ENCODE results near the gene CDCA4.

The CDCA4 gene

DNA sequence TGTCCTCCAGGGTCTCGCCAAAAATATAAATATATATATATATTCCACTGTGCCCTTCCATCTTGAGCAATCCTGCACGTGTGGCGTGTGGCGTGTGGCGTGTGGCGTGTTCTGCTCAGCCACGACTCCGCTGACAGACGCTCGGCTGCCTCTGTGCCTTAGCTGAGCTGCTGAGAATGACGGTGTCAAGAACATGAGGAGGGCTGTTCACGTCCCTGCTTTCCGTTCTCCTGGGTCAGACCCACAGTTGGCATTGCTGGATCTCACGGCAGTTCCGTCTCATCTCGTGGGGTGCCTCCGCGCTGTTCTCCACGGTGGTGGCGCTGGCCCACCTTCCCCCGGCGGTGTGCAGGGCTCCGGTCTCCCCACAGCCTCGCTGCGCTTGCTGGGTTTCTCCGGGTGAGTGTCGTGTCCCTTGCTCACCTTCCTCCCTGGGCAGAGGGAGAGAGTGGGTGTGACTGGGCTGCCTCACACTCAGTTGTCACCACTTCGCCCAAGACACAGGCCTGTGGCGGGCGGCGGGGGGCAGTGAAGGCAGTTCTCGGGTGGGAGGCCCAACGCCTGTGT, 34.9 kb upstream of the CDCA4 start:
- Histone ChIP-seq H3K27ac (ENCODE audit: low read length) (no peak overlapping the region), H3K36me3 (ENCODE audit: control insufficient read depth in 1 of 2, insufficient read depth in 2 of 2, low read length in 2 of 2) (no peaks in the 10 kb centered on the region), H3K9me3 (ENCODE audit: control insufficient read depth in 1 of 2, low read length in 2 of 2) (no peaks in the 10 kb centered on the region), H3K27me3 (ENCODE audit: low read depth, low read length) (no peaks in the 10 kb centered on the region), H3K4me3 (ENCODE audit: low read depth in 1 of 2, low read length in 2 of 2) (no peak overlapping the region), H3K4me1 (ENCODE audit: control insufficient read depth in 1 of 2, insufficient read depth in 2 of 2, low read length in 2 of 2) (peaks cover 0 to 17% of the 10 kb centered on the region in 2 donors)

DNA sequence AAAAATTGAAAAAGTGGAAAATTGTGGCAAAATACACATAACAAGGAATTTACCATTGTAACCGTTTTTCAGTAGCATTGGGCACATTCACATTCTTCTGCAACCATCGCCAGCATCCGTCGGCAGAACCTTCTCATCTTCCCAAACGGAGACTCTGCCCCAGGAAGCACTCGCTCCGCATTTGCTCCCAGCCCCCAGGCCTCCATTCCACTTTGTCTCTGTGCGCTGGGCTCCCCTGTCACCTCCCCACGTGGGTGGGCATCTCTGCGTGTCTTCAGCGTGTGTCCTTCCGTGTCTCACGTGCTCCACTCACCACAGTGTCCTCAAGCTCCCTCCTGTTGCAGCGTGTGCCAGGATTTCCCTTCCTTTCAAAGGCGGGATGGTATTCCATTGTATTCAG, 34.5 kb upstream of the CDCA4 start:
- peaks cover 0 to 12% of the 10 kb centered on the region in 2 donors for H3K4me1 ChIP-seq (ENCODE audit: control insufficient read depth in 1 of 2, insufficient read depth in 2 of 2, low read length in 2 of 2)
- no peaks in the 10 kb centered on the region for H3K9me3 ChIP-seq (ENCODE audit: control insufficient read depth in 1 of 2, low read length in 2 of 2)
- H3K36me3 ChIP-seq (ENCODE audit: control insufficient read depth in 1 of 2, insufficient read depth in 2 of 2, low read length in 2 of 2) = no peaks in the 10 kb centered on the region
- H3K27me3 ChIP-seq (ENCODE audit: low read depth, low read length) = no peaks in the 10 kb centered on the region
- H3K27ac ChIP-seq (ENCODE audit: low read length) = no peak overlapping the region
- no peak overlapping the region for H3K4me3 ChIP-seq (ENCODE audit: low read depth in 1 of 2, low read length in 2 of 2)

DNA sequence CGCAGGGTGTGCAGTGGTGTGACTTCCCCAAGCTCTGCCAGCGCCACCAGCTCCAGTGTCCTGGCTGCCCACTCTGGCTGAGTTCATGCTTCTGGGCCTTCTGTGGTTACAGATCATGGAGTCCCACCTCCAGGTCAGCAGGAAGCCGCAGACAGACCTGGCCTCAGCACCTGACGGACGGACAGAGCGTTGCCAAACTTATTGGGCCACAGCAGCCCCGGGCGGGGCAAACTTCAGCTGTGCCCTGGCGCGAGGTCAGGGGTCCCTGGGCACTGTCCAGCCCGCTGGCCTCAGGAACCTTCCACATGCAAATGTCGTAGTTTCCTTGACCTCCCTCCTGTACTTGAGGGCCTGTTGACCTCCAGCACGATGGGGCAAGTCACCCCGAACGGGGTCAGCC, 33.1 kb upstream of the CDCA4 start:
- no peaks in the 10 kb centered on the region for H3K27me3 ChIP-seq (ENCODE audit: low read depth, low read length)
- no peaks in the 10 kb centered on the region for H3K36me3 ChIP-seq (ENCODE audit: control insufficient read depth in 1 of 2, insufficient read depth in 2 of 2, low read length in 2 of 2)
- H3K27ac ChIP-seq (ENCODE audit: low read length) = no peak overlapping the region
- H3K4me3 ChIP-seq (ENCODE audit: low read depth in 1 of 2, low read length in 2 of 2) = no peak overlapping the region
- no peaks in the 10 kb centered on the region for H3K9me3 ChIP-seq (ENCODE audit: control insufficient read depth in 1 of 2, low read length in 2 of 2)
- peaks cover 0 to 5% of the 10 kb centered on the region in 2 donors for H3K4me1 ChIP-seq (ENCODE audit: control insufficient read depth in 1 of 2, insufficient read depth in 2 of 2, low read length in 2 of 2)

DNA sequence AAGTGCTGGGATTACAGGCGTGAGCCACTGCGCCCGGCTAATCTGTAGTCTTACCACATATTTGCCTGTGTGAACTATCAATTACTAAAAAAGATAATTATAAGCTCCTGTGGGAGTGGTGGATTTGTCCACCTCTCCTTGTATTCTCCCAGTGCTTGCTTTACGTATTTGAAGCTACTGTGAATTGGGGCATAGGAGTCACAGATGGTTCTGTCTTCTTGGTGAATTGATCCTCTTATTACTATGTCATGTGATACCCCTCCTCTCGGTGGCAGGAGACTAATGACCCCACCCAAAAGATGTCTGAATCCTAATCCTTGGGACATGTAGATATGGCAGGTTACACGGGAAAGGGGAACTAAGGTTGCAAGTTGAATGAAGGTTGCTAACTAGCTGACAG, 32.5 kb upstream of the CDCA4 start:
- H3K27me3 ChIP-seq (ENCODE audit: low read depth, low read length) = no peaks in the 10 kb centered on the region
- no peak overlapping the region for H3K4me3 ChIP-seq (ENCODE audit: low read depth in 1 of 2, low read length in 2 of 2)
- H3K4me1 ChIP-seq (ENCODE audit: control insufficient read depth in 1 of 2, insufficient read depth in 2 of 2, low read length in 2 of 2) = no peaks in the 10 kb centered on the region
- H3K36me3 ChIP-seq (ENCODE audit: control insufficient read depth in 1 of 2, insufficient read depth in 2 of 2, low read length in 2 of 2) = no peaks in the 10 kb centered on the region
- H3K9me3 ChIP-seq (ENCODE audit: control insufficient read depth in 1 of 2, low read length in 2 of 2) = no peaks in the 10 kb centered on the region
- no peak overlapping the region for H3K27ac ChIP-seq (ENCODE audit: low read length)

DNA sequence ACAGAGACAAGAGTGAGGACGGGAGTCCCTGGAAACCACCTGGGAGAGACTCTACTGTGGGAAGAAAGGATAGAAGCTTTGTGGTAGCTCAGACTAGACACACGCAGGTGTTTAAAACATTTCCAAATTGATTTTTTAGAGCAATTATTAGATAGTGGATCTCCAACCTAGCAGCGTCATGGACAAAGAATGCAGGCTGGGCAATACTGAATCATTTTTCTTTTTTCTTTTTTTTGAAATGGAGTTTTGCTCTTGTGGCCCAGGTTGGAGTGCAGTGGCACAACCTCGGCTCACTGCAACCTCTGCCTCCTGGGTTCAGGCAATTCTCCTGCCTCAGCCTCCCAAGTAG, 31.2 kb upstream of the CDCA4 start:
- H3K27ac ChIP-seq (ENCODE audit: low read length) = no peak overlapping the region
- no peaks in the 10 kb centered on the region for H3K36me3 ChIP-seq (ENCODE audit: control insufficient read depth in 1 of 2, insufficient read depth in 2 of 2, low read length in 2 of 2)
- no peaks in the 10 kb centered on the region for H3K4me1 ChIP-seq (ENCODE audit: control insufficient read depth in 1 of 2, insufficient read depth in 2 of 2, low read length in 2 of 2)
- no peaks in the 10 kb centered on the region for H3K9me3 ChIP-seq (ENCODE audit: control insufficient read depth in 1 of 2, low read length in 2 of 2)
- no peak overlapping the region for H3K4me3 ChIP-seq (ENCODE audit: low read depth in 1 of 2, low read length in 2 of 2)
- H3K27me3 ChIP-seq (ENCODE audit: low read depth, low read length) = no peaks in the 10 kb centered on the region

DNA sequence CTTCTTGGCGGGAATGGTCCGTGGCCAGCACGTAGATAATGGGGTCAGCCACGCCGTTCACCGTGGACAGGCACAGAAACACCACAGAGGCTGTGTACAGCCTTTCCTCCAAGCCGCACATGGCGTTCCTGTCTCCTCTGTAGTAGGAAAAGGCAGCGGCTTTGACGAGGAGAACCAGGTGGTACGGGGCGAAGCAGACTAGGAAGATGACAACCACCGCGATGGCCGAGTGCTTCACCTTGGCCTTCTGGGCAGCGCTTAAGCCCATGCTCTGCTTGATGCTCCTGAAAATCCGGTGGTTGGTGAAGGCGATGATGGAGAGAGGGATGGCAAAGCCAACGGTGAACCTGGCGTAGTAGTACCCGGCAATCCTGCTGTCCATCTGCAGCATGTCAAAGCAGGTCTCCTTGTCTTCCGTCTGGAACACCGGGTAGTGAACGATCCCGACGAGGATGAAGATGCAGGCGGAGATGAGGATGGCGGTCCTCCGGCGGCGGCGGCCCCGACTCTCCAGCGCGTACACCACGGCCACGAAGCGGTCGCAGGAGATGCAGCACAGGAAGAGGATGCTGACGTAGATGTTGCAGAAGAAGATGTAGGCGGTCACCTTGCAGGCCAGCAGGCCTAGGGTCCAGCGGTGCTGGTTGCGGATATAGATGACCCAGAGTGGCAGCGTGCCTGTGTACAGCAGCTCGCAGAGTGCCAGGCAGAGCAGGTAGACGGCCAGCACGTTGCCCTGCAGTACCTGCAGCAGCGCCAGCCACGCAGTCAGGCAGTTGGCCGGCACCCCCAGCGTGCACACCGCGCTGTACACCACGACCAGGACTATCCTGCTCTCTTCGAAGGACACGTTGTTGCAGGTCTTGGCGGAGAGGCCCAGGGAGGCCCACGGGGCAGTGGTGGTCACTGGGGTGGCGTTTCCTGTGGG, 30.6 kb upstream of the CDCA4 start:
- H3K36me3 ChIP-seq (ENCODE audit: control insufficient read depth in 1 of 2, insufficient read depth in 2 of 2, low read length in 2 of 2) = no peaks in the 10 kb centered on the region
- H3K27ac ChIP-seq (ENCODE audit: low read length) = no peak overlapping the region
- H3K9me3 ChIP-seq (ENCODE audit: control insufficient read depth in 1 of 2, low read length in 2 of 2) = no peaks in the 10 kb centered on the region
- no peaks in the 10 kb centered on the region for H3K27me3 ChIP-seq (ENCODE audit: low read depth, low read length)
- H3K4me1 ChIP-seq (ENCODE audit: control insufficient read depth in 1 of 2, insufficient read depth in 2 of 2, low read length in 2 of 2) = no peaks in the 10 kb centered on the region
- H3K4me3 ChIP-seq (ENCODE audit: low read depth in 1 of 2, low read length in 2 of 2) = no peak overlapping the region

DNA sequence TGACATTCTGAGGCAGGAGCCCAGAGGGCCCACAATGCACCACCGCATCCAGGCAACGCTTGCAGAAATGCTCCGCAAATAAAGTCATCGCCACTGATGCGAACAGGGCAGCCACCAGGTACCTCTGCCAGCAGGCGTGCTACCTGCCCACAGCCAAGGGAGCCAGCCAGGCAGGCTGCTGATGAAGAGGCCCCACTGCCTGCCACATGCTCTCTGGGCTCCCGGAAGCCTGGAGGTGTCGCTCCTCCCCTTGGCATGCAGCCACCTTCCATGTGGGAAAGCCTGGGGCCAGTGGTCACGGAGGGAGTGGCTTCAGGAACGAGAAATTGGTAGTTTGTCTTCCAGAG, 29.6 kb upstream of the CDCA4 start:
- H3K27me3 ChIP-seq (ENCODE audit: low read depth, low read length) = no peaks in the 10 kb centered on the region
- H3K4me1 ChIP-seq (ENCODE audit: control insufficient read depth in 1 of 2, insufficient read depth in 2 of 2, low read length in 2 of 2) = peaks cover 0 to 5% of the 10 kb centered on the region in 2 donors
- H3K27ac ChIP-seq (ENCODE audit: low read length) = no peak overlapping the region
- H3K36me3 ChIP-seq (ENCODE audit: control insufficient read depth in 1 of 2, insufficient read depth in 2 of 2, low read length in 2 of 2) = no peaks in the 10 kb centered on the region
- no peaks in the 10 kb centered on the region for H3K9me3 ChIP-seq (ENCODE audit: control insufficient read depth in 1 of 2, low read length in 2 of 2)
- H3K4me3 ChIP-seq (ENCODE audit: low read depth in 1 of 2, low read length in 2 of 2) = no peak overlapping the region

DNA sequence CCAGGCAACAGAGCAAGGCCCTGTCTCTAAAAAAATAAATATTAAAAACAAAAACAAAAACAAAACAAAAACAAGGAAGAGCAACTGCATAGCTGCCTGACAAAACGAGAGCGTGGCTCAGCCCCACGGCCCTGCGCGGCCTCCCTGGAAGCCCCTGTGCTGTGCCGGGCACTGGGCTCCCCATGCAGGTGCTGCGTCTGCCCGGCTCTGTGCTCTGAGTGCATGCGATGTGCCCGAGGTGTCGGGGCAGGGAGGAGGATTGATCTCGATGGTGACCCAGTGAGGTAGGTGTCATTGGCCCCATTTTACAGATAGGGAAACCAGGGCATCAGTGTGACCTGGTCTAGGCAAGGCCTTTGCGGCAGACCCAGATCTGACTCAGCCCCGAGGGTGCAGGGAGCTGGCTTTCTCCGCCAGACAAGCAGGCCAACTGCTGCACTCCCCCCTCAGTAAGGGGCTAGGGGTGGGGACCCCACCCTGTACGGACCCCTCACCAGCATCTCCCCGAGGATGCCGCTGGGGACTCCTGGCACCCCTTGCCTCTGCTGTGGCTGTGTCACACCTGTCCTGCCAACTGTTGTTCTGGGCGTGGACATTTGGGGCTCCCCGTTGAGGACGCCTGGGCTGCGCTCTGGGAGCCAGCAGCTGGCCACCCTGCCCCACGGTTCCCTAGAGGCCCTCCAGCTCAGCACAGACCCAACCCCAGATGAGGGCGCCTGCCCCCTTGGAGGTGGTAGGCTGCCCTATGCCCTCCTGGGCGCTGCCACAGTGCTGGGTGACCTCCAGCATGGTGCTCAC, 29.1 kb upstream of the CDCA4 start:
- Histone ChIP-seq H3K9me3 (ENCODE audit: control insufficient read depth in 1 of 2, low read length in 2 of 2) (no peaks in the 10 kb centered on the region), H3K27me3 (ENCODE audit: low read depth, low read length) (no peaks in the 10 kb centered on the region), H3K4me3 (ENCODE audit: low read depth in 1 of 2, low read length in 2 of 2) (no peak overlapping the region), H3K27ac (ENCODE audit: low read length) (no peak overlapping the region), H3K4me1 (ENCODE audit: control insufficient read depth in 1 of 2, insufficient read depth in 2 of 2, low read length in 2 of 2) (peaks cover 0 to 7% of the 10 kb centered on the region in 2 donors), H3K36me3 (ENCODE audit: control insufficient read depth in 1 of 2, insufficient read depth in 2 of 2, low read length in 2 of 2) (no peaks in the 10 kb centered on the region)

DNA sequence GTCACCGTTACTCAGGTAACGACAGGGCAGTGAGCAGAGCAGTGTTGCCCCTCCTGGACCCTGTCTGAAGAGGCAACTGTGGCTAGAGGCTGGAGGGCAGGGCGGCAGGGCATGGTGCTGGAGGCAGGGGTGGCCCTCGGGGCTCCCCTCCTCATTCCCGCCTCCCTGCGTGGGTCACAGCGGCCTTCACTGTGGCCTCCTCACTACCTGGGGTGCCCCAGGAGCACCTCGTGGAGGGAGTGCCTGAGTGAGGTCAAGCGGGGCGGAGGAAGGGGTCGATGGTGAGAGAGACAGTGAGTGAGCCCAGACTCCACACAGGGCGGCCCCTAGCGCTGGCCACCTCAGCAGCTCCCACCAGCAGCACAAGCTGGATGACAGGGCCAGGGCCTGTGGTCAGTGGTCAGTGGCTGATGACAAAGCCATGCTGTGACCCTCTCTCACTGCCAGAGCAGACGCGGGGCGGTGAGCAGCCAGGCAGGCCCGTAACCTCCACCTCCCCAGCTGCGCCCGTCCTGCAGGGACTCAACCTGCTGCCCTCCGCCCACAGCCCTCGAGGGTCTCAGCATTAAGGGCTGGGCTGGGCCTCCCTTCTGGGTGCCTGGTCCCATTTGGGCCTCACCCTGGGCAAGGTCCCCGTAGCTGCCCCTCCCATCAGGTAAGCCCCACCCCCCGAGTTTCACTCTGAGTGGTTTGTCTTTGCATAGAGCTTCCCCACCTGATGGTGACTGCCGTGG, 26.6 kb upstream of the CDCA4 start:
- Histone ChIP-seq H3K9me3 (ENCODE audit: control insufficient read depth in 1 of 2, low read length in 2 of 2) (no peaks in the 10 kb centered on the region), H3K4me1 (ENCODE audit: control insufficient read depth in 1 of 2, insufficient read depth in 2 of 2, low read length in 2 of 2) (peaks cover 0 to 7% of the 10 kb centered on the region in 2 donors), H3K36me3 (ENCODE audit: control insufficient read depth in 1 of 2, insufficient read depth in 2 of 2, low read length in 2 of 2) (no peaks in the 10 kb centered on the region), H3K4me3 (ENCODE audit: low read depth in 1 of 2, low read length in 2 of 2) (no peak overlapping the region), H3K27ac (ENCODE audit: low read length) (no peak overlapping the region), H3K27me3 (ENCODE audit: low read depth, low read length) (no peaks in the 10 kb centered on the region)

DNA sequence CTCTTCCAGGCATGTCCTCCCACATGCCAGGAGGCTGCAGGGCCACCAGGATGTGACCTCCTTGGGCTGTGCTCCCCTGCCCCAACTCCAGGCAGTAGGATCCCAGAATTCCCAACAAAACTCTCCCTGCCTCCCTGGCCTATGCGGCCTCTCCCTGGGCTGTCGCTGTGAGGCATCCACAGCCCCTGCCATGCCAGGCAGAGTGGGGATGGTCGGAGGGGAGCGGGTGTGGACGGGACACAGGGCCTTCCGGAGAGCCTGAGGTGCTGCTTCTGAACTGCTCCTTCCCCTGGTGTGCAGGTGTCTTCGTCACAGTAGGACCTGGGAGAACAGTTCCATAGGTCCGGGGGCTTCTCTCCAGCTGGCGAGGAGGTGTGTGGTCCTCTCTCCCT, 26.0 kb upstream of the CDCA4 start:
- Histone ChIP-seq H3K36me3 (ENCODE audit: control insufficient read depth in 1 of 2, insufficient read depth in 2 of 2, low read length in 2 of 2) (no peaks in the 10 kb centered on the region), H3K9me3 (ENCODE audit: control insufficient read depth in 1 of 2, low read length in 2 of 2) (no peaks in the 10 kb centered on the region), H3K4me1 (ENCODE audit: control insufficient read depth in 1 of 2, insufficient read depth in 2 of 2, low read length in 2 of 2) (peaks cover 0 to 7% of the 10 kb centered on the region in 2 donors), H3K27me3 (ENCODE audit: low read depth, low read length) (no peaks in the 10 kb centered on the region), H3K4me3 (ENCODE audit: low read depth in 1 of 2, low read length in 2 of 2) (no peak overlapping the region), H3K27ac (ENCODE audit: low read length) (no peak overlapping the region)
